ENCODE measurements around the gene DVL3.
A peak's percentile ranks its signal among the peaks of the same experiment; 100 is the strongest.
"Not testable (repeated sequence)": the region's sequence is repeated elsewhere in the genome, so short reads cannot be mapped to it uniquely, and the experiment has no call there.

The DVL3 gene

GRCh38 chr3:184154885-184155643 lies at the start of gene DVL3:
TSS of gene DVL3 (plus strand) at chr3:184155377. CDS start at chr3:184155636, 259 bp downstream.
- DNase-seq: peak; percentile 50

GRCh38 chr3:184110316-184110725 lies 44.9 kb upstream of the DVL3 start:
- no peak for DNase-seq

- no peak for DNase-seq
Observed at GRCh38 chr3:184116017-184116416, 39.2 kb upstream of the DVL3 start.

- DNase-seq: no peak
Observed at GRCh38 chr3:184117636-184118035, 37.5 kb upstream of the DVL3 start.

GRCh38 chr3:184121031-184121430 lies 34.1 kb upstream of the DVL3 start:
- not testable (repeated sequence) for DNase-seq

- DNase-seq: no peak
Observed at GRCh38 chr3:184126006-184126405, 29.2 kb upstream of the DVL3 start.

GRCh38 chr3:184129012-184129411 lies 26.2 kb upstream of the DVL3 start:
- peak; percentile 16 for DNase-seq

GRCh38 chr3:184132945-184133344 lies 22.2 kb upstream of the DVL3 start:
- no peak for DNase-seq

GRCh38 chr3:184133840-184134745 lies 21.1 kb upstream of the DVL3 start:
- DNase-seq: peak; percentile 58

GRCh38 chr3:184134746-184135148 lies 20.4 kb upstream of the DVL3 start:
- DNase-seq: no peak

- peak; percentile 89 for DNase-seq
Observed at GRCh38 chr3:184135149-184135910, 19.8 kb upstream of the DVL3 start, which contains the start of gene EIF2B5. TSS of gene EIF2B5 (plus strand) at chr3:184135358. CDS start at chr3:184135386, 28 bp downstream.

GRCh38 chr3:184135911-184136260 lies 19.3 kb upstream of the DVL3 start:
- no peak for DNase-seq

- no peak for DNase-seq
Observed at GRCh38 chr3:184140436-184140835, 14.7 kb upstream of the DVL3 start.

GRCh38 chr3:184142199-184142598 lies 13.0 kb upstream of the DVL3 start:
- no peak for DNase-seq

- no peak for DNase-seq
Observed at GRCh38 chr3:184143327-184143726, 11.8 kb upstream of the DVL3 start.

GRCh38 chr3:184144505-184144904 lies 10.7 kb upstream of the DVL3 start:
- no peak for DNase-seq

- DNase-seq: peak; percentile 58
Observed at GRCh38 chr3:184145111-184145524, 10.1 kb upstream of the DVL3 start.

- no peak for DNase-seq
Observed at GRCh38 chr3:184145751-184146270, 9.4 kb upstream of the DVL3 start.

GRCh38 chr3:184148076-184148475 lies 7.1 kb upstream of the DVL3 start:
- no peak for DNase-seq

- DNase-seq: no peak
Observed at GRCh38 chr3:184149123-184149522, 6.1 kb upstream of the DVL3 start.

GRCh38 chr3:184149770-184150169 lies 5.4 kb upstream of the DVL3 start:
- DNase-seq: not testable (repeated sequence)

- peak; percentile 53 for DNase-seq
Observed at GRCh38 chr3:184155644-184156521, 706 bp downstream of the DVL3 start.
